ENCODE results near the gene KDM4B.

GRCh38 chr19:5023128-5023571 lies 54.2 kb downstream of the KDM4B start:
- TF ChIP-seq POLR2A (IDR thresholded peaks at IDR 0.05; ENCODE audit: low read length) = no peak
- TF ChIP-seq GATA1 (IDR thresholded peaks at IDR 0.05; ENCODE audit: low read depth, low read length) = no peak
